Mammary epithelial cell (primary cell): ENCODE measurements around the gene SNRNP25.

Experiments
- CTCF ChIP-seq, 2 donors: IDR thresholded peaks in 1 of 2; conservative IDR thresholded peaks in 1 of 2; 2 replicates each; pipeline ENCODE4 v1.5.1; 2011 to 2012; ENCODE audit warnings: inconsistent platforms in 2 of 2, low read length in 2 of 2, mild to moderate bottlenecking in 2 of 2, control low read depth in 1 of 2, low read depth in 1 of 2; ENCODE audit not compliant: insufficient read depth in 1 of 2; ENCODE audit errors: extremely low read depth in 1 of 2
- EZH2 ChIP-seq: IDR thresholded peaks from 2 replicates; pipeline ENCODE4 v1.6.1; 2012; ENCODE audit warnings: low read length, inconsistent platforms, borderline replicate concordance

- no peak for TF ChIP-seq EZH2
- TF ChIP-seq CTCF (conservative IDR thresholded peaks at IDR 0.05 in 1 of 2, IDR thresholded peaks at IDR 0.05 in 1 of 2; ENCODE audit: extremely low read depth in 1 of 2, insufficient read depth in 1 of 2, low read depth in 1 of 2, low read length in 2 of 2): no peak
These were observed 6.4 kb upstream of the SNRNP25 start for GRCh38 chr16:47234-47633.
